Raji (cell line): Measurements from ENCODE around the gene ADAT1.

Experiments
- POLR2A ChIP-seq: IDR thresholded peaks from 2 replicates; pipeline ENCODE4 v1.6.1; 2011; ENCODE audit warnings: low read depth, low read length, control low read depth; ENCODE audit not compliant: insufficient read depth

ADAT1 gene

GRCh38 chr16:75629132-75629531, 6.1 kb upstream of the ADAT1 start:
- TF ChIP-seq POLR2A, result no peak

GRCh38 chr16:75628351-75628750, 5.3 kb upstream of the ADAT1 start:
- TF ChIP-seq POLR2A, result no peak

GRCh38 chr16:75627851-75628250, 4.8 kb upstream of the ADAT1 start:
- no peak for TF ChIP-seq POLR2A

DNA sequence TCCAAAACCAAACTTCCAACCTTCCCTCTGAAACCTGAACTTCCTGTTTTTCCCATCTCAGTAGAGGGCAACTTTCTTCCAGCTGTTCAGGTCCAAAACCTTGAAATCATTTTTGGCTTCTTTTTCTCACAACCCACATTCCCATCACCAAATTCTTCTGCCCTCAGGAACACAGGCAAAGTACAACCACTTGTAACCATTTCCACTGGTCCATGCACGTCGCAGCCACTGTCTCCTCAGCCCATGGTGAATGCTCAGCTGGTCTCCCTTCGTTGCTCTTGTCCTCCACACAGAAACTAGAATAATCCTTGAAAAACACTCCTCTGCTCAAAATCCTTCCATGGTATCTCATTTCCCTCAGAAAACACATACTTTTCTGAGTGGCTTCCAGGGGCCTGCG, 3.7 kb upstream of the ADAT1 start:
- TF ChIP-seq POLR2A, result no peak

DNA sequence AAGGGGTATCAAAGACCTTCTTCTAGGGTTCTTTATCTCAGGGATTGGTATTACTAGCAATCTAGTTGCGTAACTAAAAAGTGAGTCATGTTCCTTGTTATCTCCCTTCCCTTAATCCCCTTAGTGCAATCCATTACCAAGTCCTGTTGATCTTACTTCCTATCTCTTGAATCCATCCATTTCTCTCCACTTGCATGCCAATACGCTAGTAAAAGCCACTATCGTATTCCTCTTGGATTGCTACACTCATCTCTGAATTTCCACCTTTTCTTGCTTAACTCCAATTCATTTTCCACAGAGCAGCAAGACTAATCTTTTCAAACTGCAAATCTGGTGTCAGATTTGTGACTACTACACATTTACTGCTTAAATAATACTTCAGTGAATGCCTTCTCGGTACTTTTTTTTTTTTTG, 1.8 kb upstream of the ADAT1 start:
- TF ChIP-seq POLR2A, result no peak

DNA sequence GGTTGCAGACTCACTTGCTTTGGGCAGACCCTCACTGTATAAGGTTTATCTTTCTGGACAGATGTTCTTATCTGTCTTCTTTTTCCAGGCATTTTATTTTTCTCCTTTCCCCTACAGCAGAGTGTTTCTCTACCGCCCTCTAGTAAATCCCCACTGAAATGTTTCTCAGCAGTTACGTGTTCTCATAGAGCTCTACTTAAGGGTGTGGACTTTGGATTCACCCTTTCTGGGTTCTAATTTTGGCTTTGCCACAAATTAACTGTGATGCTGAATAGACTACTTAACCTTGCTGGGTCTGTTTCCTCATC, 2.0 kb downstream of the ADAT1 start:
- TF ChIP-seq POLR2A, result no peak

GRCh38 chr16:75620326-75621169, 2.5 kb downstream of the ADAT1 start:
- no peak for TF ChIP-seq POLR2A

- no peak for TF ChIP-seq POLR2A
These were observed 4.3 kb downstream of the ADAT1 start for GRCh38 chr16:75618780-75619179.

DNA sequence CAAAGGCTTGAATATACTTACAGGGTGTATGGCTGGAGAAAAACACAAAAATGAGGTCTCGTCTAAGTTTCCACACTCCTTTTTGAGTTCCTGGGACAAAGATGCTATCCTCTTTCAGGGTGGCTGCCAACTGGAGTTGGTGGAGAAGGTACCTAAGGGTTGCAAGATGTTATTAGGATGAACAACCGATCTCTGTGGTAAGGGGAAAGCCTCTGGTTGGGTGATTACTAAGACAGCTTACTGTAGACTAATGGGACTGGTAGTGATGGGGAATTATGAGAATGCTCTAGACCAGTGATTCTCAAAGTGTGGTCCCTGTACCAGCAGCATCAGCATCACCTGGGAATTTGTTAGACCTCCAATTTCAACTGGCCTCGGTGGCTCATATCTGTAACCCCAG, 6.0 kb downstream of the ADAT1 start:
- TF ChIP-seq POLR2A, result no peak

GRCh38 chr16:75616521-75617010, 6.5 kb downstream of the ADAT1 start:
- no peak for TF ChIP-seq POLR2A

GRCh38 chr16:75615619-75616018, 7.5 kb downstream of the ADAT1 start:
- no peak for TF ChIP-seq POLR2A

DNA sequence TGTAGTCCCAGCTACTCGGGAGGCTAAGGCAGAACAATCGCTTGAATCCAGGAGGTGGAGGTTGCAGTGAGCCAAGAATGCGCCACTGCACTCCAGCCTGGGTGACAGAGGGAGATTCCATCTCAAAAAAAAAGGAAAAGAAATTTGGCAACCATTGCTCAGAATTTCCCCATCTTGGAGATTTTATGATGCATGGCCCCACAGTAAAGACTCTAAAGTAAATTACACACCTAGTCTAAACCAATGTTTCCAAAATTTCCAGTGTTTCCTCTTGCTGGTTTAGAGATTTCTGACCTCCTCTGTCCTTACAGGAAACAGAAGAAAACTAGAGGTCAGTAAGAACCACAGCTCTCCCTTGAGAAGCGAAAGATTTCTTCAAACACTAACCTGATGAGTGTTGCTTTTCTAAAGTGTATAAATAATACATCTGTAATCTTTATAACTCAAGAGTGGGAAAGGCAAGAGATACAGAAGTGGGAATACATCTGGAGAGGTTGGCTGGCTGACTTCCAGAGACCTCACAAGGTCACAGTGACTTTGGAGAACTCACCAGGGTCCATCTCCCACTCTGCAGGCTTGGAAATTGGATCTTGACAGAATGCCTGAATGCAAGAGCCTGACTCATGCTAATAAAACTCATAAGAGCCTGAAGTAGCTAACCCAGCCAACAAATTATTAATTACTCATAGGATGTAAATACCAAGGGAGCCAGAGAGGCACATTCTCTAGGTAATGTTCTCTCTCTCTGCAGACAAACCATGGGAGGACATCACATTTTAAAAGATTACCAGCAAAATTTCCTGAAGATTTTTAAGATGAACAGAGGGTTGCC, 8.8 kb downstream of the ADAT1 start:
- TF ChIP-seq POLR2A, result no peak

DNA sequence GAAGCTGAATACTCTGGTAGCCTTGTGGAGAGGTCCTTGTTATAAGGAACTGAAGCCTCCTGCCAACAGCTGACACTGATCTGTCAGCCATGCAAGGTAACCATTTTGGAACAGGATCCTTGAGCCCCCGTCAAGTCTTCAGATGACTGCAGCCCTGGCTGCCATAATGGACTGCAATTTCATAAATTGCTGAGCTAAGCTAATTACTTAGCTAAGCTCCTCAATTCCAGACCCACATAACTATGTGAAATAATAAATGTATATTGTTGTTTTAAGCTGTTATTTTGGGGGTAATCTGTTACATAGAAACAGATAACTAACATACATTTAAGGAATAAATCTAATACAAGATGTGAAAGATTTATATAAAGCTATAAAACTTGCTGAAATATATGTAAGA, 16.6 kb downstream of the ADAT1 start:
- no peak for TF ChIP-seq POLR2A

DNA sequence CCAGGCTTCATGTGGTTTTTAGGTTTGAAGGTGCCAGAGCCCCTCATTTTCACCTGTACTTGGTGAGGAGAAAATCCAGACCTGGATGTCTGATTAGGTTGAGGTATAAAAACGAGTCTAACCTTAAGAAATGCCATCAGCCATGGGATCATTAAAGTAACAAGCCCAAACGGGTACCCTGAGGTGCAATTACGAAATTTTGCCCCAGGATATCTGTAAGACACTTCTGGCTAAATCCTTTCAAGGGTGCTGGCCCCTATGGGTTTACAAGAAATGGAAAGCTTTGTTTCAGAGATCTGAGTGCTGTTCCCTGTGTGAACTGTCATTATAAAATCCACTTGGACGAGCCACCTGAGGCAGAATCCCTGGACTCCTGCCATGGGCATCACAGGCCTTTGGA, 19.8 kb downstream of the ADAT1 start:
- TF ChIP-seq POLR2A, result no peak

DNA sequence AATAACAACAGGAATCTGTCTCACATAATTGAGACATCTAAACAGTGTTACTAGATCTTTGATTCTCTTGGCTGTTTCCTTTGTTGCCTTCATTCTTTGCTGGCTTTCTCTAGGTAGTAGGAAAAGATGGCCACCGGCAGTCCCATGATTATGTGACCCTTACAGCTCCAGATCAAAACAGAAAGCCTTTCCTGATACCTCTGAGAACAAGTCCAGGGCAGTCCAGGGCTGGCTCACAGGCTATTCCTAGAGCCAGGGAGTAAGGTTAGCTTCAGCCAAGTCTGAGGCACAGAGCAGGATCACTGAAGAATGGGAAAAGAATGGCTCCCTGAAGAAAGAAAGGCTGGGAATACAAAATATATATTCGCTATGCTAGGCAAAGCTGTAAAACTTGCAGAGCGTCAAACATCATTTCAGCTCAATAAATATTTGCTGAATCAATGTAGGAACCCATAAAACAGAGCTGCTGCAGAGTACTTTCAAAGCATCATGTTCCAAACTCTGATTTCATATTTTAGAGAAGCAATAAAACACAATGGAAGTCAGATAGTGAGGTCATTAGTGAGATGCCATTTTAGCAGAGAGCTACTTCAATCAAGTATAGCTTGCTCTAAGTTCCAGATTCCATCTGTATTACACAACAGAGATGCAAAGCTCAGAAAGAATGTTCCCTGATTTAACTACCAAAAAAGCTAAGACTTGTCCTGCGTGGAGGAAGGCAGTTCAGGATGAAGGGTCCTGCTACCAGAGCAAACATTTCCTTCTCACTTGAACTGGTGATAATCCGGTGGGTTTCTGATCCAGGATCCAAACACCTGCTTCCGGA, 23.4 kb downstream of the ADAT1 start:
- TF ChIP-seq POLR2A, result no peak

DNA sequence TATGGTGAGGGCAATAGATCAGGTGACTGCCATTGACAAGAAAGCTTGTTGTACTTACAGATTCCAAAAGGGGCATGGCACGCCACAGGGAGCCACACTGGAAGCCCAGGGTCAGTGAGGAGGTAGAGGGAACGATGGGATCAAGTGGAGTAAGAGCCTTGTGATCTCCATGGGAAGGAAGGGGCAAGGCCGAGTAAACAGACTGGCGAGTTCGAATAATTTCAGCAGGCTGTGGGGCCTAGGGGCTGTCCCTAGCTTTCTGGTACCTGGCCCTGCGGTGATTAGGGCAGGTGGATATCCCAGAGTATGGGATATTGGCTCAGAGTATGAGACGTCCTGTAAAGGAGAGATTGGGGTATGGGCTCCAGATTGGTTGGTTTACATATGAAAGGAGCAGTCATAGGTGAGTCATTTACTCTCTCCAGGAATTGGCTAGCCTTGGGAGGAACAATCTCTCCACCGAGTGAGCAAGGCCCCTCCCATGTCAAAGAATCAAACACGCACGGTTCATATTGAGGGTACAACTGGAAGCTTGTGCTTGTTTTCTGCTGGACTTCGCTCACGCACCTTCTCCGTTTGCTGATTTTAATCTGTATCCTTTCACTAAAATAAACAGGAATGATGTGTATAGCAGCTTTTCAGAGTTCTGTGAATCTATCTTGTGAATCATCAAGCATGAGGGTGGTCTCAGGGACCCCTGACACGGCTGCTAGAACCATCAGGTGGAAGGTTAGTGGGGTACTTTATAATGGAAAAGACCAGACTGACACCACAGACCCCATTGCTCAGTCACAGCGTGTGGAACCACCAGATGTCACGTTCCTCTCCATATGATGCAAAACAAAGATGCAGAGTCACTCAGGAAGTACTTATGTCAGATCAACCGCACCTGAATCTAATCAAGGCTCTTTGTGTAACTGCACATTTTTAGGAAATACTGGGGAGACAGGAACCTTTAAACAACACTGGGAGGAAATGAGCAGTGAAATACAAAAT, 29.0 kb downstream of the ADAT1 start:
- TF ChIP-seq POLR2A, result no peak
